Activated CD4-positive, alpha-beta T cell treated with anti-CD3 and anti-CD28 coated beads for 36 hours (primary cell): ENCODE data around the gene ANKRD13B. TPM values are rescaled to one million over a fixed set of nuclear protein-coding genes. Genes with fewer than 3 reads are reported as not detected.

ENCODE experiments used
- ATAC-seq: fragments of 200-7000 bp; cut with Tn5 transposase; one replicate; pipeline ENCODE4 v1.10.0; 2021; ENCODE audit warnings: mild to moderate bottlenecking, moderate library complexity
- CTCF ChIA-PET: fragments of 350-600 bp; sonication (Branson Sonifier 250); formaldehyde crosslinking; loops from one replicate; lab custom pipeline; 2021; ENCODE audit warnings: antibody characterized with exemption; lab: Charles Lee
- POLR2A ChIA-PET: fragments of 350-600 bp; sonication (Branson Sonifier 250); formaldehyde crosslinking; loops from one replicate; lab custom pipeline; 2021; ENCODE audit warnings: antibody characterized with exemption, inconsistent platforms; lab: Charles Lee
- DNase-seq: peaks from one replicate; pipeline ENCODE4 v3.0.0-alpha.2; 2020
- H3K27ac Mint-ChIP-seq: one replicate; pipeline ENCODE4 v1.8.0; 2021; ENCODE audit warnings: mixed read lengths
- H3K27me3 Mint-ChIP-seq: one replicate; pipeline ENCODE4 v1.8.0; 2021; ENCODE audit warnings: mixed read lengths
- H3K36me3 Mint-ChIP-seq: one replicate; pipeline ENCODE4 v1.8.0; 2021; ENCODE audit warnings: low read depth, mixed read lengths
- H3K4me1 Mint-ChIP-seq: one replicate; pipeline ENCODE4 v1.8.0; 2021; ENCODE audit warnings: mixed read lengths
- H3K4me3 Mint-ChIP-seq: one replicate; pipeline ENCODE4 v1.8.0; 2021; ENCODE audit warnings: mild to moderate bottlenecking, moderate library complexity, mixed read lengths
- H3K9me3 Mint-ChIP-seq: one replicate; pipeline ENCODE4 v1.8.0; 2021; ENCODE audit warnings: low read depth, mixed read lengths
- intact Hi-C, 2 experiments: fragments of 100-400 bp; cut with DNase I in 1 of 2; cut with micrococcal nuclease in 1 of 2; formaldehyde crosslinking; loops; one replicate each; pipeline versions ENCODE4 v1.14.2 to v1.15.1; 2022 to 2024; cut with DNase I, micrococcal nuclease
- total RNA-seq, 2 experiments: library from RNA; stranded (reverse); gene quantifications; one replicate each; pipeline ENCODE4 v1.2.3, GENCODE V29; 2021

ANKRD13B gene
- total RNA-seq, 2 experiments from 2014 or later: 17.3 to 20.2 TPM

- H3K9me3 Mint-ChIP-seq: no peaks in the 10 kb centered on the region
- no peak overlapping the region for H3K27ac Mint-ChIP-seq
- H3K4me3 Mint-ChIP-seq: no peak overlapping the region
Measured at GRCh38 chr17:29597361-29598172, 4.6 kb downstream of the ANKRD13B start.

GRCh38 chr17:29603109-29603674 lies 10.3 kb downstream of the ANKRD13B start:
- Mint-ChIP-seq H3K4me1 (peaks cover 3% of the 10 kb centered on the region), H3K27ac (no peak overlapping the region), H3K4me3 (no peak overlapping the region), H3K27me3 (no peaks in the 10 kb centered on the region), H3K9me3 (no peaks in the 10 kb centered on the region), H3K36me3 (no peaks in the 10 kb centered on the region)
- ATAC-seq (no peak), DNase-seq (no peak)
- intact Hi-C loops: no loop called here
- ChIA-PET CTCF (no interaction called here), POLR2A (no interaction called here)

More at GRCh38 chr17:29597361-29598172, 4.6 kb downstream of the ANKRD13B start:
- DNase-seq (no peak), ATAC-seq (no peak)
- Mint-ChIP-seq H3K27me3 (no peaks in the 10 kb centered on the region), H3K36me3 (no peaks in the 10 kb centered on the region), H3K4me1 (peaks cover 8% of the 10 kb centered on the region)
- intact Hi-C loops: no loop called here
- ChIA-PET CTCF (interaction anchor here (0.6 to 1.0 kb wide), 2 partner anchors 19 to 234 kb away, joined by 3 read pairs; no protein-coding TSS in a partner anchor), POLR2A (no interaction called here)

- ATAC-seq: no peak
- no peak for DNase-seq
- CTCF ChIA-PET: interaction anchor here (0.6 to 2.9 kb wide), 5 partner anchors 10 to 306 kb away, joined by 3 to 13 read pairs (median 5); partner anchors contain the start of gene ANKRD13B
- Mint-ChIP-seq H3K27me3 (no peaks in the 10 kb centered on the region), H3K9me3 (no peaks in the 10 kb centered on the region), H3K36me3 (no peaks in the 10 kb centered on the region), H3K4me3 (no peak overlapping the region), H3K4me1 (no peaks in the 10 kb centered on the region), H3K27ac (no peak overlapping the region)
- POLR2A ChIA-PET: interaction anchor here (0.6 kb wide), 1 partner anchor 208 kb away, joined by 3 read pairs; no protein-coding TSS in a partner anchor
- intact Hi-C loops: no loop called here
Measured at GRCh38 chr17:29607557-29608195, 14.7 kb downstream of the ANKRD13B start.

- intact Hi-C loops: no loop called here
- CTCF ChIA-PET: interaction anchor here (0.6 to 2.9 kb wide), 5 partner anchors 9 to 482 kb away, joined by 3 to 13 read pairs (median 3); partner anchors contain the start of gene ANKRD13B
- no peak overlapping the region for H3K27ac Mint-ChIP-seq
- no peaks in the 10 kb centered on the region for H3K9me3 Mint-ChIP-seq
- peaks cover 2% of the 10 kb centered on the region for H3K36me3 Mint-ChIP-seq
- H3K4me1 Mint-ChIP-seq: peaks cover 4% of the 10 kb centered on the region
- POLR2A ChIA-PET: no interaction called here
- ATAC-seq: no peak
- no peaks in the 10 kb centered on the region for H3K27me3 Mint-ChIP-seq
- DNase-seq: no peak
- no peak overlapping the region for H3K4me3 Mint-ChIP-seq
Measured at GRCh38 chr17:29608986-29609385, 16.1 kb downstream of the ANKRD13B start.

GRCh38 chr17:29610395-29610794 lies 17.5 kb downstream of the ANKRD13B start:
- ChIA-PET CTCF (interaction anchor here (0.9 to 3.8 kb wide), 2 partner anchors 19 to 43 kb away, joined by 4 to 26 read pairs; partner anchors contain the start of genes ANKRD13B and TP53I13), POLR2A (no interaction called here)
- H3K4me1 Mint-ChIP-seq: peaks cover 18% of the 10 kb centered on the region
- H3K9me3 Mint-ChIP-seq: no peaks in the 10 kb centered on the region
- peaks cover 2% of the 10 kb centered on the region for H3K36me3 Mint-ChIP-seq
- intact Hi-C loops: loop anchor here in 1 of 2 experiments (10.0 kb wide), 1 partner anchor 886 kb away; the partner anchor contains the start of genes NEK8 and TLCD1
- no peaks in the 10 kb centered on the region for H3K27me3 Mint-ChIP-seq
- ATAC-seq: no peak
- H3K27ac Mint-ChIP-seq: no peak overlapping the region
- no peak for DNase-seq
- no peak overlapping the region for H3K4me3 Mint-ChIP-seq

GRCh38 chr17:29611351-29612093 lies 18.6 kb downstream of the ANKRD13B start:
- H3K4me3 Mint-ChIP-seq: no peak overlapping the region
- peaks cover 2% of the 10 kb centered on the region for H3K36me3 Mint-ChIP-seq
- POLR2A ChIA-PET: no interaction called here

GRCh38 chr17:29612094-29612403 lies 19.1 kb downstream of the ANKRD13B start:
- H3K27me3 Mint-ChIP-seq: peaks cover 2% of the 10 kb centered on the region
- intact Hi-C loops: loop anchor here in 1 of 2 experiments (10.0 kb wide), 1 partner anchor 887 kb away; the partner anchor contains the start of genes NEK8 and TLCD1

More at GRCh38 chr17:29611351-29612093, 18.6 kb downstream of the ANKRD13B start:
- Mint-ChIP-seq H3K9me3 (no peaks in the 10 kb centered on the region), H3K27ac (no peak overlapping the region), H3K4me1 (peaks cover 27% of the 10 kb centered on the region), H3K27me3 (peaks cover 2% of the 10 kb centered on the region)
- intact Hi-C loops: loop anchor here in 1 of 2 experiments (10.0 kb wide), 1 partner anchor 887 kb away; the partner anchor contains the start of genes NEK8 and TLCD1
- DNase-seq (no peak), ATAC-seq (no peak)
- CTCF ChIA-PET: interaction anchor here (0.6 to 3.8 kb wide), 3 partner anchors 11 to 466 kb away, joined by 3 to 26 read pairs (median 7); partner anchors contain the start of gene ANKRD13B

GRCh38 chr17:29612404-29613280 lies 19.7 kb downstream of the ANKRD13B start:
- Mint-ChIP-seq H3K27ac (no peak overlapping the region), H3K9me3 (no peaks in the 10 kb centered on the region), H3K4me1 (peaks cover 38% of the 10 kb centered on the region), H3K27me3 (peaks cover 2% of the 10 kb centered on the region), H3K36me3 (peaks cover 2% of the 10 kb centered on the region), H3K4me3 (no peak overlapping the region)
- ChIA-PET POLR2A (interaction anchor here (0.9 to 1.3 kb wide), 2 partner anchors 20 to 149 kb away, joined by 3 read pairs; no protein-coding TSS in a partner anchor), CTCF (interaction anchor here (0.6 to 3.8 kb wide), 19 partner anchors 12 to 467 kb away, joined by 3 to 26 read pairs (median 4); partner anchors contain the start of gene ANKRD13B)
- ATAC-seq (no peak), DNase-seq (no peak)
- intact Hi-C loops: loop anchor here (1.0 to 10.0 kb wide), 3 partner anchors 32 to 888 kb away; partner anchors contain the start of genes NEK8 (in 1 of the 2), TLCD1 (in 1 of the 2) and TP53I13 (in 1 of the 2)

More at GRCh38 chr17:29612094-29612403, 19.1 kb downstream of the ANKRD13B start:
- no peak overlapping the region for H3K27ac Mint-ChIP-seq
- H3K9me3 Mint-ChIP-seq: no peaks in the 10 kb centered on the region
- no peak for ATAC-seq
- peaks cover 2% of the 10 kb centered on the region for H3K36me3 Mint-ChIP-seq
- CTCF ChIA-PET: interaction anchor here (0.6 to 3.8 kb wide), 2 partner anchors 20 to 466 kb away, joined by 3 to 26 read pairs; partner anchors contain the start of gene ANKRD13B
- DNase-seq: no peak
- H3K4me1 Mint-ChIP-seq: peaks cover 32% of the 10 kb centered on the region
- H3K4me3 Mint-ChIP-seq: no peak overlapping the region
- POLR2A ChIA-PET: no interaction called here

- Mint-ChIP-seq H3K27me3 (peaks cover 2% of the 10 kb centered on the region), H3K4me1 (peaks cover 40% of the 10 kb centered on the region), H3K27ac (no peak overlapping the region), H3K4me3 (peak overlapping the region; percentile 40), H3K9me3 (no peaks in the 10 kb centered on the region), H3K36me3 (peaks cover 2% of the 10 kb centered on the region)
- intact Hi-C loops: loop anchor here (1.0 to 10.0 kb wide), 3 partner anchors 33 to 889 kb away; partner anchors contain the start of genes NEK8 (in 1 of the 2), TLCD1 (in 1 of the 2) and TP53I13 (in 1 of the 2)
- peak; percentile 48 for ATAC-seq
- CTCF ChIA-PET: interaction anchor here (0.6 to 3.8 kb wide), 19 partner anchors 11 to 269 kb away, joined by 3 to 26 read pairs (median 4); partner anchors contain the start of gene ANKRD13B
- peak; percentile 98 for DNase-seq
- POLR2A ChIA-PET: interaction anchor here (0.9 to 1.3 kb wide), 2 partner anchors 21 to 148 kb away, joined by 3 read pairs; no protein-coding TSS in a partner anchor
Measured at GRCh38 chr17:29613352-29613837, 20.5 kb downstream of the ANKRD13B start.
